Measurements from ENCODE around the gene SARM1.

Gene SARM1

DNA sequence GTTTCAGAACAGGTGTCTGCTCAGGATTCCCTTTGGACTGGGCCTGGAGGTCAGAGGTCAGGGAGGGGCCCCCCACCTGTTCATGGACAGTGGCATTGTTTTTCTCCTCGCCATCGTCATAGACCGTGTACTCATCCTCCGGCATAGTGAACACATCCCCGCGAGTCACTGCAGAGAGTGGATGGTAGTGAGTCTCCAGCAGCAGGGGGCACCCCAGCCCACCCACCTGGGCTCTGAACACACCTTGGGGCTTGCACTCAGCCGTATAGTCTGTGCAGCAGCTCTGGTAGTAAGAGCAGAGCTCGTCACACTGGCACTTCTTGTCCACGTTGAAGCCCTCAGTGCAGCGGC, 1.8 kb upstream of the SARM1 start:
- no peak for DNase-seq

- no peak for DNase-seq
Observed at GRCh38 chr17:28370035-28370743, 1.3 kb upstream of the SARM1 start, which contains the start of gene VTN. Gene VTN (minus strand): TSS chr17:28370307. CDS start chr17:28370203, 104 bp downstream.

DNA sequence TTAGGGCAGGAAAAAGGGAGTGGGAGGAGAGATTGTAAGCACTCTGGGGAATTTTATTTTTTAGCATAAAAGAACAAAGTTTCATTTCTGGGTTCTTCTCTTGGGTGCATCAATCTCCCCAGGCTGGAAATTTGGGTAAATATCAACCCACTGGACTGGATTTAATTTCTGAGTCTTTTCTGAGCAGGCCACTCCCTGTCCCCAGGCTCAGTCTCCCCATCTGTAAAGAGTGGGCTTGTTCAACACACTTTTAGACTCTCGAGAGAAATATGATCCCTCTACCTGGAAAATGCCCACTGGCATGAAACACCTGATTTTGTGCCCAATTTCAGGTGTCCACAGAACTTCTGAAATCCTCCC, 770 bp upstream of the SARM1 start:
- DNase-seq, result no peak

GRCh38 chr17:28372203-28372944, 880 bp downstream of the SARM1 start:
- peak; percentile 36 for DNase-seq

GRCh38 chr17:28372945-28373274, 1.4 kb downstream of the SARM1 start:
- DNase-seq, result no peak

- no peak for DNase-seq
Observed at GRCh38 chr17:28379814-28380801, 8.6 kb downstream of the SARM1 start.

DNA sequence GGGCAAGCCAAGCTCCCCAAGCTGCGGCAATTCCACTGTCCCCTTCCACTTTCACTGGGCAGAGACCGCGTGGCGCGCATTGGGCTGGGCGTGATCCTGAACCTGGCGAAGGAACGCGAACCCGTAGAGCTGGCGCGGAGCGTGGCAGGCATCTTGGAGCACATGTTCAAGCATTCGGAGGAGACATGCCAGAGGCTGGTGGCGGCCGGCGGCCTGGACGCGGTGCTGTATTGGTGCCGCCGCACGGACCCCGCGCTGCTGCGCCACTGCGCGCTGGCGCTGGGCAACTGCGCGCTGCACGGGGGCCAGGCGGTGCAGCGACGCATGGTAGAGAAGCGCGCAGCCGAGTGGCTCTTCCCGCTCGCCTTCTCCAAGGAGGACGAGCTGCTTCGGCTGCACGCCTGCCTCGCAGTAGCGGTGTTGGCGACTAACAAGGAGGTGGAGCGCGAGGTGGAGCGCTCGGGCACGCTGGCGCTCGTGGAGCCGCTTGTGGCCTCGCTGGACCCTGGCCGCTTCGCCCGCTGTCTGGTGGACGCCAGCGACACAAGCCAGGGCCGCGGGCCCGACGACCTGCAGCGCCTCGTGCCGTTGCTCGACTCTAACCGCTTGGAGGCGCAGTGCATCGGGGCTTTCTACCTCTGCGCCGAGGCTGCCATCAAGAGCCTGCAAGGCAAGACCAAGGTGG, 9.8 kb downstream of the SARM1 start:
- peak; percentile 50 for DNase-seq

GRCh38 chr17:28384281-28385036, 13.0 kb downstream of the SARM1 start:
- DNase-seq, result peak; percentile 72

DNA sequence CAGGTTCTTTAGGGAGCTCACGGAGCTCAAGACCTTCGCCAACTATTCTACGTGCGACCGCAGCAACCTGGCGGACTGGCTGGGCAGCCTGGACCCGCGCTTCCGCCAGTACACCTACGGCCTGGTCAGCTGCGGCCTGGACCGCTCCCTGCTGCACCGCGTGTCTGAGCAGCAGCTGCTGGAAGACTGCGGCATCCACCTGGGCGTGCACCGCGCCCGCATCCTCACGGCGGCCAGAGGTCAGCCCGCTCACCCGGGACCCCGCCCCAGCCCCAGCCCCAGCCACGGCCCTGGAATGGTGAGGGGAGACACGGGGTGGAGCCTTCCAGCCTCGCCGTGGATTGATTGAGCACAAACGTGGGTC, 13.5 kb downstream of the SARM1 start:
- no peak for DNase-seq

DNA sequence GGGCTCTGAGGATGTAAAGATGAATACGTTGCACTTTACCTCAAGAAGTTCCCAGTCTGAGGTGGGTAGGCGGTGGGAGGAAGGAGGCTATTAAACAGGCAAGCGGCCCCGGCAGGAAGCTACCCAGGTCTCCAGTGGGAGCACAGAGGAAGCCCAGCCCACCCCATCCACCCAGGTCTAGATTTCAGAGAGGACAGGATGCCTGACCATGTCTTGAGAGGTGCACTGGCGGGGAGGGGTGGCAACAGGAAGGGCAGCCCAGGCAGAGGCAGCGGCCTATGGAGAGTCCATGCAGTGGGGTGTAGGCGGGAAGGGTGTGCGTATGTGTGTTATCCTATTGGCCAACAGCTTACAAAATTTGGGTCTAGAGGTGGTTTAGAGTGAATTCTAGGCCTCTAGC, 13.9 kb downstream of the SARM1 start:
- peak; percentile 22 for DNase-seq

DNA sequence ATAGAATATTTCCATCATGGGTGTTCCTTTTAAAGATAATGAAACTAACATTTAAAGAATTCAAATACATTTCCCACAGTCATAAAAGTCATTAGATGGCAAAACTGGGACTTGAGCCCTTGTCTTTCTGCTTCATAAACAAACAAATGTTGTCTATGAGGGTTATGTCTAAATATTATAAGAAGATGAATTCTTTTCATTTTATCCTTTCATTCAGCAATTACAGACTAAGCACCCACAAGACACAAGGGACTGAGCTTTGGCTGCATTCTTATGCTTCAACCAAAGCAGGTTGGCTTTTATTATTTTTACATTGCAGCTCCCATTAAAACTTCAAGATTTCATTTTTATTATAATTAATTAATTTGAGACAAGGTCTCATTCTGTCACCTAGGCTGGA, 14.9 kb downstream of the SARM1 start:
- DNase-seq, result no peak

- DNase-seq, result no peak
Observed at GRCh38 chr17:28388106-28388505, 16.6 kb downstream of the SARM1 start.

DNA sequence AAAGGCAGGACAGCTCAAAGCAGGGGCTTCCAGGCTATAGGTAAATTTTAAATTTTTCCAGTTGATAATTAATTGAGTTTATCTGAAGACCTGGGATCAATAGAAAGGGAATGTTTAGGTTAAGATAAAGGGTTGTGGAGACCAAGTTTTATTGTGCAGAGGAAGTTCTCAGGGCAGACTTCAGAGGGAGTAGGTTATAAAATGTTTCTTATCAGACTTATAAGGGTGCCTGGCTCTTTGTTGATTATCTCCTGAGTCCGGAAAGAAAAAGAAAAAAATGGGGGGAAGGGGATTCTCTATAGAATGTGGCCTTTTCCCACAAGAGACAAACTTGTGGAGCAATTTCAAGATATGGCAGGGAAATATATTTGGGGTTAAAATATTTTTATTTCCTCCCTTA, 18.6 kb downstream of the SARM1 start:
- no peak for DNase-seq

DNA sequence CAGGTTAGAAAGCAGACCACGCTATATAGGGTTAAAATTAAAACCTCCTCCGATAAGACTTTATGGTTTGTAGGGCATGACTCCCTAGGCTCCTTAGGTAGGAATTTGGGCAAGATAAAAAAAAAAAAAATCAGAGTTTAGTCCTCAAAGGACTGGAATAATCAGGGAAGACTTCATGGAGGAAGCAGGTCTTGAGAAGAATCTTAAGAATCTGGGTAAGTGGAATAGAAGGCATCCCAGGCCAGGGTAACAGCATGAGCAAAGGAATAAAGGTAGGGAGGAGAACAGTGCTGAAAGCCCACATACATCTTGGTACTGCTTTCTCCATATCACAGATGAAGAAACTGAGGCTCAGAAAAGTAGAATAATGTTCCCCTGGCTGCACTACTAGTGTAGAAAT, 19.1 kb downstream of the SARM1 start:
- no peak for DNase-seq

DNA sequence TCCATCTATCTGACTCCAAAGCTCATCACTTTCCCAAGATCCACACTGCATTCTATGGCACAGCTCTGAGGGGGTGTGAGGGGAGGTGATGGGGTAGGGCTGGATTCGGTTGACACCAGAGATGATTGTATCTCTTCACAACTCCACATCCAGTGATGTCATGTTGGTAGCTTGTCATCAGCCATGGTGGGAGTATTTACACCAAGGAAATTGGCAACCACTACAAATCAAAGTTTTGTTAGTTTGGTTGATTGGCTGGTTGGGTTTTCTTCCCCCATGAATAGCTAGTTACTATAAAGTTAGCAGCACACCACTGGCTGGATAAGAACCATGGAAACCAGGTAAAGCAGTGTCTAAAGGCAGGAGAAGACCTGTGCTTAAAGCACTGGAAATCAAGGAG, 19.5 kb downstream of the SARM1 start:
- no peak for DNase-seq

- DNase-seq, result no peak
Observed at GRCh38 chr17:28391401-28391800, 19.9 kb downstream of the SARM1 start.

DNA sequence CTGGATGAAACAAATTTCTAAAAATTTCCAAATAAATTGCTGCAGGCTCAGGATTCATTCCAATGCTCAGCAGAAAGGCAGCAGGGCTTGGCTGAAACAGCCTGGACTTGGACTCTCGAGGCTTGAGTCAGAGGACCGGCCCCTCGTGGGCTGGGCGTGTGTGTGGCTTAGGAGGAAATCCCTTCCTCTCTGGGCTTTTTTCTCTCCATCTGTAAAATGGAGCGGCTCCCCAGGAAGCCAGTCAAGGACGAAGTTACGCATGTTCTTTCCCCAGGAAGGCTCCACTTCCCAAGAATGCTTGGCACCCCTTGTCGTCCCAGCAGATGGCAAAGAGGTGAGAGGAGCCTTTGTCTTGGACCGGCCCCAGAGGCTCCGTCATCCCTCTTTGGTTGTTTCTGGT, 21.0 kb downstream of the SARM1 start:
- DNase-seq, result no peak

- no peak for DNase-seq
Observed at GRCh38 chr17:28394337-28395116, 23.0 kb downstream of the SARM1 start.

- no peak for DNase-seq
Observed at GRCh38 chr17:28395426-28395825, 23.9 kb downstream of the SARM1 start.

DNA sequence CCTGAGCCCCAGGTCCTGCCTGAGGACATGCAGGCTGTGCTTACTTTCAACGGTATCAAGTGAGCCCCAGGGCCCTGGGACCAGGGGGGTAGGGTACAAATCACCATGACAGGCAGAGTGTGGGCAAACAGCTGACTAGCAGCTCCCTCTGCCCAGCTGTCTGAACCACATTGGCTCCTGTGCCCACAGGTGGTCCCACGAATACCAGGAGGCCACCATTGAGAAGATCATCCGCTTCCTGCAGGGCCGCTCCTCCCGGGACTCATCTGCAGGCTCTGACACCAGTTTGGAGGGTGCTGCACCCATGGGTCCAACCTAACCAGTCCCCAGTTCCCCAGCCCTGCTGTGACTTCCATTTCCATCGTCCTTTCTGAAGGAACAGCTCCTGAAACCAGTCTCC, 24.5 kb downstream of the SARM1 start:
- no peak for DNase-seq

DNA sequence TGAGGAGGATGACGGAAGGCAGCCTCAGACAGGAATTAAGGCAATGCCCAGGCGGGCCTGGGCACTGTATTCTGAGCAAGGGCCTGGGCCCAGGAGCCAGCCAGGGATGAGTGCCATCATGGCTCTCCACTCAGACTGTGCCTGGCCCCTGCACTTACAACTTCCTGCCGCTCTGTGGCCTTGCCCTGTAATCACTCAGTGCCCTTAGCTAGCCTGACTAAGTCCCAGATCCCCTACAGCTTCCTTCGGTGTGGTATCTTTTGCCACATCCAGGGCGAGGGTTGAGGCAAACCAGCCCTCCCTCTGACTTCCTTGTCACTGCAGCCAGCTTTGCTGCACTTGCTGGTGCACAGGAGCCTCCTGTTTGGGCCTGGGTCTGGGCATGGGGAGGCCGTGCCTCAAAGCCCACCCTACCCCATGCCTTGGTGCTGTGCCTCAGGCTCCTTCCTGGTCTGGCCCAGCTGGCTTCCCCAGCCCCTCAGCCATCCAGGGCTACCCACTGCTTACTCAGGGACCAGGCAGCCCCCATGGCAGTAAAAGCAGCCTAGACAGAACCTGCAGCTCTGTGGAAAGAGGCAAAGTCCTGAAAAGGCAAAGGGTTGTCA, 25.2 kb downstream of the SARM1 start:
- no peak for DNase-seq
